NT2/D1 (cell line): Measurements from ENCODE around the gene EPB41L4B.

Source experiments
- DNase-seq: peaks from one replicate; pipeline ENCODE4 v3.0.0-alpha.2; 2011; ENCODE audit warnings: low read depth, low spot score
- H3K27me3 ChIP-seq: 2 replicates; pipeline ENCODE4 v1.6.0; 2011; ENCODE audit warnings: mild to moderate bottlenecking; ENCODE audit not compliant: insufficient read length, insufficient read depth
- H3K36me3 ChIP-seq: 2 replicates; pipeline ENCODE4 v1.6.1; 2011; ENCODE audit warnings: mild to moderate bottlenecking, low read length, mixed read lengths; ENCODE audit not compliant: insufficient read depth, insufficient read length
- H3K4me1 ChIP-seq: 2 replicates; pipeline ENCODE4 v1.5.1; 2011; ENCODE audit not compliant: insufficient read depth, insufficient read length
- H3K4me3 ChIP-seq: 2 replicates; pipeline ENCODE4 v1.5.1; 2011; ENCODE audit warnings: low read depth; ENCODE audit not compliant: insufficient read length
- H3K9ac ChIP-seq: 2 replicates; pipeline ENCODE4 v1.6.0; 2011; ENCODE audit warnings: low read depth; ENCODE audit not compliant: insufficient read length
- H3K9me3 ChIP-seq: 2 replicates; pipeline ENCODE4 v1.5.1; 2011; ENCODE audit warnings: mild to moderate bottlenecking, low read length; ENCODE audit not compliant: insufficient read depth
- SUZ12 ChIP-seq: IDR thresholded peaks from 2 replicates; pipeline ENCODE4 v1.6.1; 2011; ENCODE audit not compliant: insufficient read length, insufficient read depth; ENCODE audit errors: extremely low read depth
- YY1 ChIP-seq: IDR thresholded peaks from 2 replicates; pipeline ENCODE4 v1.6.1; 2011; ENCODE audit not compliant: insufficient read length, insufficient read depth
- ZNF274 ChIP-seq: IDR thresholded peaks from 2 replicates; pipeline ENCODE4 v1.6.1; 2011; ENCODE audit warnings: mild to moderate bottlenecking, low read depth, low read length

EPB41L4B gene

DNA sequence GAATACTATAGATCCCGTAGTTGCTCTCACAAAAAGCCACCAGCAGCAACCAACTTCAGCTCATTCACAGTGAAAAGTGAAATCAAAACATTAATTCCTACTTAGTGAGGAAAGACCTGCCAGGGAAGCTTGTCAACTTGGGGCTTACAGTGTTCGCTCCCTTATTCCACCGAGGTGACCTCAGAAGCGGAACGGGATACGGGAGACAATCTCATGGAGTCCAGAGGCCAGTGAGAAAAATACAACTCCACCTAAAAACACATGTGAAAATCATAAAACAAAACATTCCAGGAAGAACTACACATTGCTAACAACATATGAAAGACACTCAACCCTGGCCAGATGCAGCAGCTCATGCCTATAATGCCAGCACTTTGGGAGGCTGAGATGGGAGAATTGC is 11.6 kb downstream of the EPB41L4B start:
- Histone ChIP-seq H3K4me3 (no peak overlapping the region), H3K9ac (no peak overlapping the region), H3K9me3 (no peaks in the 10 kb centered on the region), H3K36me3 (peaks cover 2% of the 10 kb centered on the region), H3K27me3 (no peaks in the 10 kb centered on the region), H3K4me1 (peaks cover 9% of the 10 kb centered on the region)
- DNase-seq = no peak
- TF ChIP-seq ZNF274 = no peak
- no peak for TF ChIP-seq SUZ12
- no peak for TF ChIP-seq YY1

DNA sequence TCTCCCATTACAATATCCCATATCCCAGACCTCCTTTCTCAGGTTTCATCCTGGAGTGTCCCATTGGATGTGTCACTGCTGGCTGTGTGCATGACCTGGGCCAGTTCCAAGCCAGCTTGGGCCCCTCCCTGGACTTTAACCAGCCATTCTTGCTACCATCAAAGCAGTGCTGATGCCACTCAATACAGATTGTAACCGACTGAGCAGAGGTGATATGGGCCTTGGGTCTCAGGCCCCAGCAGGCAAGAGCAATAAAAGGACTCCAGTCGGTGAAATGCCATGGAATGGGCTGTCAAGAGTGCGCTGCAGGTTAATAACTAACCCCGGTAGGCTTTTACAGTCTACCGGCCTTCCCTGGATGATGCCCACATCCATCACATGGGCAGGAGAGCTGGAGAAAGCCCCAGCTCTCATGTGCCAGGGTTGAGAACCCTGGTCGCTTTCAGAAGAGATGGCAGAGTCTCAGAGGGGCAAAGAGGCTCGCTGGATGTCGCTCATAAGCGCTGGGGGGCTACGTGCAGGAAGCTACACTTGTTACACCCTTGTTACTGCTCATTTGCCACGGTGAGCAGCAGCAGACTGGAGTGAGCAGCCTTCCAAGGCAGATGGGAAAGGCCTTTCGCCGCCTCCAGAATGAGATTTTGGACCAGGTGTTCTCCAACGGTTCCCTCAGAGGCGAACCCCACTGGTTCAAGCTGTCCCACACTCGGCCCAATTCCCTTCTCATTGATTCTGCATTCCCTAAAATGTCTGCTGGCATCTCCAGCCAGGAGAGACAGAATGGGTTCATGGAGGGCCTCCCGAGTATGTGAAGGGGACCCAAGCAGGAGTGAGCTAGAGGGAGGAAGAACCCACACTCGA is 13.2 kb downstream of the EPB41L4B start:
- DNase-seq = no peak
- TF ChIP-seq SUZ12 (no peak), YY1 (no peak), ZNF274 (no peak)

DNA sequence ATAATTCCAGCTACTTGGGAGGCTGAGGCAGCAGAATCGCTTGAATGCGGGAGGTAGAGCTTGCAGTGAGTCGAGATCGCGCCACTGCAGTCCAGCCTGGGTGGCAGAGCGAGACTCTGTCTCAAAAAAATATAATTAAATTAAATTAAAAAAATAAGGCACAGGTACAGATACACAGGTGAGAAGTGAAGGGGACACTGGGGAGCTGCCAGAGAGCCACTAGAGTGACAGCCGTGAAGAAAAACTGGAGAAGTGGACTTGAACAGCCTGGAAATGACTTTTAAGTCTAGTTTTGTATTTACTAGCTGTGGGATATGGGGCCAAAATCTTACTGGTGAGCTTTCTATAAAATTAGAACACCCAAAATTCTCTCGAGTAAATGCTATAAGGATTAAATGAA is 15.1 kb downstream of the EPB41L4B start:
- Histone ChIP-seq H3K9me3 (no peaks in the 10 kb centered on the region), H3K27me3 (no peaks in the 10 kb centered on the region), H3K4me1 (peaks cover 5% of the 10 kb centered on the region), H3K9ac (no peak overlapping the region), H3K4me3 (no peak overlapping the region), H3K36me3 (peaks cover 2% of the 10 kb centered on the region)
- DNase-seq = no peak
- TF ChIP-seq SUZ12 (no peak), YY1 (no peak), ZNF274 (no peak)

More for the DNA sequence above, 13.2 kb downstream of the EPB41L4B start:
- Histone ChIP-seq H3K27me3 (no peaks in the 10 kb centered on the region), H3K36me3 (peaks cover 2% of the 10 kb centered on the region), H3K9ac (no peak overlapping the region), H3K4me1 (peaks cover 5% of the 10 kb centered on the region), H3K4me3 (no peak overlapping the region), H3K9me3 (no peaks in the 10 kb centered on the region)

DNA sequence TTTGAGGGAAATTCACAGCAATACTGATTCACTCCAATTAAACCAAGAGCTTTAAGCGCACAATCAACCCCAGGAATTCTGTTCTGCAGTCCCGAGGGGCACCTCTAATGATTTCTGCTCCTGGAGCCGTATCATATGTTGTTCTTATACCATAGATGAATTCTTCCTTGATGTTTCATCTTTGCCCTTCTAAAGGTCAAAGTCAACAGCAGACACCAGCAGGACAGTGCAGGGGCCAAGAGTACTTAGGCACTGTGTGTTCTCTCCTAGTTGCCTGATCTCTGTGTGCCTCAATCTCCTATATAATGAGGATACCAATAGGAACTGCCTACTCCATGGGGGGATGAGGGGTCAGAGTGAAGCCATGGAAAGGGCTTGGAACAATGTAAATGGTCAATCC is 16.5 kb downstream of the EPB41L4B start:
- Histone ChIP-seq H3K4me3 (no peak overlapping the region), H3K9ac (no peak overlapping the region), H3K9me3 (no peaks in the 10 kb centered on the region), H3K4me1 (peaks cover 5% of the 10 kb centered on the region), H3K36me3 (no peaks in the 10 kb centered on the region), H3K27me3 (no peaks in the 10 kb centered on the region)
- no peak for DNase-seq
- TF ChIP-seq ZNF274 (no peak), YY1 (no peak), SUZ12 (no peak)

DNA sequence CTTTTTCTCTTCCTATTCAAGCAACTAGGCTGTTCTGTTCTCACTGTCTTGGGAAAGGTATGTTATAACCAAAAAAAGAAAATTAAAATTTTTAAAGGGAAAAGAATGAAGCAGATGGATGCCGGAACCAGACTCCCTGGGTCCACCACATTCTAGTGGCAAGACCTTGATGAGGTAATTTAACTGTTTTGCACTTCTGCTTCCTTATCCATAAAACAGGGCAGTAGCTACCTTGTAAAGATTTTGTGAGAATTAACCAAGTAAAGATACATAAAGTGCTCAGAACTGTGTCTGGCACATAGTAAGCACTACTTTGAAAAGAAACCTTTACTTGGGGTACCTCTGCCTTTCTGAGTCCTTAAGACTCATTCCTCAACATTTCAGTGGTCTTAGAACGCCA is 17.0 kb downstream of the EPB41L4B start:
- Histone ChIP-seq H3K4me1 (peaks cover 5% of the 10 kb centered on the region), H3K36me3 (no peaks in the 10 kb centered on the region), H3K9ac (no peak overlapping the region), H3K4me3 (no peak overlapping the region), H3K27me3 (no peaks in the 10 kb centered on the region), H3K9me3 (no peaks in the 10 kb centered on the region)
- TF ChIP-seq SUZ12 = no peak
- TF ChIP-seq ZNF274 = no peak
- DNase-seq = no peak

DNA sequence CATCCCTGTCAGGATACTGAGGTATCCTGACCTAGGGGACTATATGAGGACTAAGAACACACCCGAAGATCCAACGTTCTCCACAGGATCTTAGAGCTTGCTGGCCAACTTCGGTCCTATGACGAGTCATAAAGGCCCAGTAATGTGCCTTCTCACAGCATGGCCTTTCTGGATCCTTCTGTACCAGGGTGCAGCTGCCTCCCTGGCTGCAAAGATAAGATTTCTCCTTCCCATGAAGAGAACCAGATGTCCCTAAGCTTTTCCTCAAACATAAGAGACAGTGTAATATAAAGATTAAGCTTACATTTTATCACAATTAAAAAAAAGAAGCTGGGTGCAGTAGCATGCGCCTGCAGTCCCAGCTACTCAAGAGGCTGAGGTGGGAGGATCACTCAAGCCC is 18.3 kb downstream of the EPB41L4B start:
- Histone ChIP-seq H3K36me3 (no peaks in the 10 kb centered on the region), H3K9me3 (no peaks in the 10 kb centered on the region), H3K27me3 (no peaks in the 10 kb centered on the region), H3K9ac (no peak overlapping the region), H3K4me1 (peaks cover 3% of the 10 kb centered on the region), H3K4me3 (no peak overlapping the region)
- TF ChIP-seq YY1 (no peak), SUZ12 (no peak), ZNF274 (no peak)
- no peak for DNase-seq

DNA sequence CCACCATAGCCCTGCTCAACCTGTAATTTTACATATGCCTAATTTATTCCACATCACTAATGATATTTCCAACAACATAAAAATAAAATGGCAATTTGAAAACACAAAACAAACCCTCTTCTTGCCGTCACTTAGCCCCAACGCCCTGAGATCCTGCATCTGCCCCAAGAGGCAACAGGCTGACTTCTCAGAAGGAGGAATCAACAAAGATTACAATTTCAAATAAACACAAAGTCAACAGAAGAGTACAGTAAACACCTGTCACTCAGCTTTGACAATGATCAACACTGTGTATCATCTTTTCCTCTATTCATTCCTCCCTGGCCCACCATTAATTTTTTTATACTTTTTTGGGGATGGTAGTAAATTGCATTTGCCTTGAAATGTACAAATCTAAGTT is 19.8 kb downstream of the EPB41L4B start:
- H3K4me1 ChIP-seq = peaks cover 3% of the 10 kb centered on the region
- H3K36me3 ChIP-seq = no peaks in the 10 kb centered on the region
- no peak for TF ChIP-seq SUZ12
- no peak for TF ChIP-seq ZNF274
- no peak for TF ChIP-seq YY1
- H3K9ac ChIP-seq = no peak overlapping the region
- no peaks in the 10 kb centered on the region for H3K27me3 ChIP-seq
- DNase-seq = no peak
- no peaks in the 10 kb centered on the region for H3K9me3 ChIP-seq
- H3K4me3 ChIP-seq = no peak overlapping the region
